ENCODE measurements around the gene NMBR.
"Not testable (repeated sequence)": the region's sequence is repeated elsewhere in the genome, so short reads cannot be mapped to it uniquely, and the experiment has no call there.

NMBR gene

DNA sequence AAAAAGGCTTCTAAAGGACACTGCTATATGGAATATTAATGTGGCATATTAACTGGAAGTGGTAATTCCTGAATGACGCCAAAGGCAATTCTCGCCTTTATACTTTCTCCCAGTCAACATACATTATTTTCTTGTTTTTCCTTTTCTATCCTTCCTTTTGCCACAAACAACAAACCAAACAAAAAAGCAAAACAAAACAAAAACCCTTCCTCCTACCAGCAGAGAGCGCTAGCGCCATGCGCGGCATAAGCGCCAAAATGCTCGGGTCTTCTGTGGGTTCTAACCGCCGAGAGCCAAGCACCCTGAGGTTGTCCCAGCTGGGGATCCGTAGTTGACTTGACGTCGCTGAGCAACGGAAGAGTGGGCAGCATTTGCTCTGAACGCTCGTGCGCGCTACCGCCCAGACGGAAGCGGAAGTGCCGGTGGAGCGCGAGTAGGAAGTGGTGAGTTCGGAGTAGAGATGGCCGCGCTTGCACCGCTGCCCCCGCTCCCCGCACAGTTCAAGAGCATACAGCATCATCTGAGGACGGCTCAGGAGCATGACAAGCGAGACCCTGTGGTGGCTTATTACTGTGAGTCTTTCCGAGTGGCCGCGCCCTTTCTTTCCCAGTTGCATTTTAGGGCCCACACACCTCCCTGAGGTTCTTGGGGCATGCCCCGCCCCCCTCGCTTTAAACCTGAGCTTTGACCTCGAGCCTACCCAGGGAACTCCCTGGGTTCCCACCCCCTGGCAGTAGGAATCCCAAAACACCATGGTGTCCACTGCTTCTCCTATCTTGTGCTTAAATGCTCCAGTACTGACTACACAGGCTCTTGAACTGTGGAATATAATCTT lies at the start of gene NMBR, which contains the start of gene VTA1:
Gene NMBR, minus strand, starts transcription at position 295 of the 835 bp plus-strand sequence. CDS start 58,464 bp downstream, outside the sequence.
Gene VTA1, plus strand, starts transcription at position 436 of the 835 bp plus-strand sequence. Its CDS starts 25 bp downstream, at position 461.
- peak; percentile 88 for TF ChIP-seq CTCF (IDR thresholded peaks at IDR 0.05; ENCODE audit: low read length, missing control alignments)
- peak; percentile 100 for DNase-seq (ENCODE audit: low read depth)
- H3K4me3 ChIP-seq (replicated peaks; ENCODE audit: low read depth, low read length): peak within 1 kb of the TSS; percentile 73

DNA sequence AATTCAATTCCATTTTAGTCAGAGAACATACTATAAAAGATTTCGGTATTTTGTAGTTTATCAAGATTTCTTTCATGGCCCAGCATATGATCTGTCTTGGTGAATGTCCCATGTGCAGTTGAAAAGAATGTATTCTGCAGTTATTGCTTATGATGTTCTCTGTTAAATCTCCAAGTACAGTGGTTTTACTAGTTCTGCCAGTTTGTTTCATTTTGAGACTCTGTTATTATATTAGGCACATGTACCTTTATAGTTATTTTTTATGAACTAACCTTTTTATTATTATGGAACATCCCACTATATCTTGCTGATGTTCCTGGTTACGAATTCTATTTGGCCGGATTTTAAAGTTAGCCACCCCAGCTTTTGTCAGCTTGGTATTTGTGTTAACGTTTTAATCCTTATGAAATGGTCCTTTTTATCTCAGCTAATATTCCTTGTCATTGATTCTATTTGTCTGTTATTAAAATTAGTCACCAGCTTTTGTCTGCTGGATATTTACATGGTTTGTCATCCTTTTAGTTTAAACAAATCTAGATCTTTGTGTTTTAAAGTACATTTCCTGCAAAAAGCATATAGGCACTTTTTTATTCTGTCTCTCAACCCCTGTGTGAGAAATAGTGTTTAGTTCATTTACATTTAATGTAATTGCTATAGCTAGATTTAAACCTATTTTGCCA lies 49.1 kb upstream of the NMBR start:
- DNase-seq (ENCODE audit: low read depth): no peak
- no peak for TF ChIP-seq CTCF (IDR thresholded peaks at IDR 0.05; ENCODE audit: low read length, missing control alignments)

GRCh38 chr6:142193621-142194020 lies 46.7 kb upstream of the NMBR start:
- TF ChIP-seq CTCF (IDR thresholded peaks at IDR 0.05; ENCODE audit: low read length, missing control alignments): no peak
- no peak overlapping the region for H3K4me3 ChIP-seq (replicated peaks; ENCODE audit: low read depth, low read length)
- no peak for DNase-seq (ENCODE audit: low read depth)

More for the DNA sequence above, 49.1 kb upstream of the NMBR start:
- H3K4me3 ChIP-seq (replicated peaks; ENCODE audit: low read depth, low read length): no peak overlapping the region

- TF ChIP-seq CTCF (IDR thresholded peaks at IDR 0.05; ENCODE audit: low read length, missing control alignments): no peak
- H3K4me3 ChIP-seq (replicated peaks; ENCODE audit: low read depth, low read length): no peak overlapping the region
- DNase-seq (ENCODE audit: low read depth): no peak
Measured at GRCh38 chr6:142192343-142192742, 45.4 kb upstream of the NMBR start.

DNA sequence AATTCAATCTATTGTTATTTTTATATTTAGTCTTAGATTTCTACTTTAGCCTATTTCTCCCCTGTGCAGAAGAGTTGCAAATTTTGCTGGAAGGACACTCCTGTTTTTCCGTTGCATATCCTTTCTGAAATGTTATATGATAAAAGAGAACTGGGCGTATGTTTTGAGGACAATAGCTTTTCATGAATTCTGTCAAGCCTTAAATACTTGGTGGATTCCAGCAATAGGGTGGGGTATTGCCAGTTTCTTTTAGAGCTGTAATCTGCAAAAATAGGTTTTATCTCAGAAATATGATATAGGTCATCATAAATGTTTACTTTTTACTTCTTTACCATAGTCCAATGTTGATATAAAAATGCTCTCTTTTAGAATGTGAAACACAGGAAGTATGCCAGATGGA lies 42.1 kb upstream of the NMBR start:
- H3K4me3 ChIP-seq (replicated peaks; ENCODE audit: low read depth, low read length): no peak overlapping the region
- no peak for TF ChIP-seq CTCF (IDR thresholded peaks at IDR 0.05; ENCODE audit: low read length, missing control alignments)
- peak; percentile 17 for DNase-seq (ENCODE audit: low read depth)

DNA sequence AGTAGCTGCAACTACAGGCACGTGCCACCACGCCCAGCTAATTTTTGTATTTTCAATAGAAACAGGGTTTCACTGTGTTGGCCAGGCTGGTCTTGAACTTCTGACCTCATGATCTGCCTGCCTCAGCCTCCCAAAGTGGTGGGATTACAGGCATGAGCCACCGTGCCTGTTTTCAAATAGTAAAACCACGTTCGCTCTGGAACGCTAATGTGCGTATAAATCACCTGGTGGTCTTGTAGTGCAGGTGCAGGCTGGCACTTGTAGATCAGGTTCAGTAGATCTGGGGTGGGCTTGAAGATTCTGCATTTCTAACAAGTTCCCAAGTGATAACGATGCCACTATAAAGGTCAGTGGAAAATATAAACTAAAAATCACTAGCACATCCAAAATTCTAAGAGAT lies 41.4 kb upstream of the NMBR start:
- DNase-seq (ENCODE audit: low read depth); H3K4me3 ChIP-seq (replicated peaks; ENCODE audit: low read depth, low read length): not testable (repeated sequence)
- TF ChIP-seq CTCF (IDR thresholded peaks at IDR 0.05; ENCODE audit: low read length, missing control alignments): peak; percentile 18
